GM12892 (cell line): Measurements from ENCODE around the gene C3orf70.

Experiments used
- POLR2A ChIP-seq: IDR thresholded peaks from 2 replicates; pipeline ENCODE4 v1.6.1; 2011; ENCODE audit warnings: low read depth, low read length, control low read depth
- TAF1 ChIP-seq: IDR thresholded peaks from 2 replicates; pipeline ENCODE4 v1.6.1; 2011; ENCODE audit warnings: low read depth, mild to moderate bottlenecking, control low read depth, low read length, borderline replicate concordance

- TF ChIP-seq POLR2A (no peak), TAF1 (no peak)
These were observed 106.7 kb downstream of the C3orf70 start for GRCh38 chr3:185046164-185046515.
